ENCODE measurements around the gene F8.
"Not testable (repeated sequence)": the region's sequence is repeated elsewhere in the genome, so short reads cannot be mapped to it uniquely, and the experiment has no call there.

Gene F8

DNA sequence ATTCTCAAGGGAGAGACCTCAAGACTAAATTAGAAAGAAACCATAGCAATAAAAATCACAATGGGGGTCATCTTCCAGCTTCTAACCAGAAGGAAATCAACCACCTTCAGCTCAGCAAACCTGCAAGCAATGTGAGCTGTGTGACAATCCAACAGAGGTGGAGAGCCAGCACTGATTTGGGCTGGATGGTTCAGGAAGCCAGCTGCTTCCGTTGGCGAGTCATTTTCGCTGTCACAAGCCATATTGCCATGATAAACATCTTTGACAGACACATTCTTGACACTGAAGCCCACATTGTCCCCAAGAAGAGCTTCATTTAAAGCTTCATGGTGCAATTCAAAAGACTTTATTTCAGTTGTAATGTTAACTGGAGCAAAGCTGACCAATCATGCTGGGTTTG is 113.7 kb downstream of the F8 start:
- ATAC-seq (replicated peaks) = no peak
- Mint-ChIP-seq H3K27ac (no peak overlapping the region), H3K27me3 (no peaks in the 10 kb centered on the region), H3K4me3 (no peak overlapping the region), H3K36me3 (no peaks in the 10 kb centered on the region), H3K9me3 (no peaks in the 10 kb centered on the region), H3K4me1 (peaks cover 0 to 6% of the 10 kb centered on the region in 2 donors)
- DNase-seq = no peak

- Mint-ChIP-seq H3K27ac (no peak overlapping the region), H3K36me3 (no peaks in the 10 kb centered on the region), H3K4me1 (no peaks in the 10 kb centered on the region), H3K9me3 (no peaks in the 10 kb centered on the region), H3K27me3 (no peaks in the 10 kb centered on the region), H3K4me3 (no peak overlapping the region)
- DNase-seq (no peak), ATAC-seq (replicated peaks) (peak in 1 of 2 donors; percentile 48)
These were observed 120.1 kb downstream of the F8 start for GRCh38 chrX:154902408-154902807.

DNA sequence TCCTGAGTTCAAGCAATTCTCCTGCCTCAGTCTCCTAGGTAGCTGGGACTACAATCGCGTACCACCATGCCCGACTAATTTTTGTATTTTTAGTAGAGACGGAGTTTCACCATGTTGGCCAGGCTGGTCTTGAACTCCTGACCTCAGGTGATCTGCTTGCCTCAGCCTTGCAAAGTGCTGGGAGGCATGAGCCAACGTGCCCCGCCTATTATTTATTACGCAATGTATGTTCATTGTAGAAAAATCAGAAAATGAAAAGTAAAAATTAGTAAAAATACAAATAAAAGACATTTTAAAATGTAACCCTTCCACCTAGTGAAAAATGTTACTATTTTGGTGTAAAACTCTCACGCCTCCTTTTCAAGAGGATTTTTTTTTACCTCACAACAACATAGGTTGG is 122.2 kb downstream of the F8 start:
- DNase-seq (no peak), ATAC-seq (replicated peaks) (no peak)
- no peak overlapping the region for H3K4me3 Mint-ChIP-seq
- H3K36me3 Mint-ChIP-seq = no peaks in the 10 kb centered on the region
- H3K27me3 Mint-ChIP-seq = no peaks in the 10 kb centered on the region
- no peaks in the 10 kb centered on the region for H3K9me3 Mint-ChIP-seq
- H3K4me1 Mint-ChIP-seq = no peaks in the 10 kb centered on the region
- no peak overlapping the region for H3K27ac Mint-ChIP-seq

DNA sequence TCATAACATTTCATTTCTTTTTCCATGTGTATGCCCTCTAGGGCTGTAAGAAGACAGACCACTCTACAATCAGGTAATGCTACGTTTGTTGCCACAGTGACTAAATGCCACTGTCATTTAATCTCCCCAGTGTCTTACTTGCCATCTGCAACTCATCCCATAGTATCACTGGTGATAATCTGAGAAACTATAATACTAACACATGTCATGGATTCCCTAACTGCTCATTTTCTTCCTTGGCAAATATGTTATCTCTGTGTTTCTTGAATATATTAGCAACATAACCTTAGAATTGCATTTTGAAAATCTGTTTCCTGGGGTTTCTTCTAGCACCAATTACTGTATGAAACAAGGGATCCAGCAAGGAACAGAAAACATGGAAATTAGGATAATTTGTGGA is 130.2 kb downstream of the F8 start:
- H3K9me3 Mint-ChIP-seq = no peaks in the 10 kb centered on the region
- H3K4me1 Mint-ChIP-seq = no peaks in the 10 kb centered on the region
- DNase-seq (no peak), ATAC-seq (replicated peaks) (no peak)
- H3K4me3 Mint-ChIP-seq = no peak overlapping the region
- peaks cover 0 to 4% of the 10 kb centered on the region in 2 donors for H3K36me3 Mint-ChIP-seq
- H3K27me3 Mint-ChIP-seq = no peaks in the 10 kb centered on the region
- H3K27ac Mint-ChIP-seq = no peak overlapping the region

DNA sequence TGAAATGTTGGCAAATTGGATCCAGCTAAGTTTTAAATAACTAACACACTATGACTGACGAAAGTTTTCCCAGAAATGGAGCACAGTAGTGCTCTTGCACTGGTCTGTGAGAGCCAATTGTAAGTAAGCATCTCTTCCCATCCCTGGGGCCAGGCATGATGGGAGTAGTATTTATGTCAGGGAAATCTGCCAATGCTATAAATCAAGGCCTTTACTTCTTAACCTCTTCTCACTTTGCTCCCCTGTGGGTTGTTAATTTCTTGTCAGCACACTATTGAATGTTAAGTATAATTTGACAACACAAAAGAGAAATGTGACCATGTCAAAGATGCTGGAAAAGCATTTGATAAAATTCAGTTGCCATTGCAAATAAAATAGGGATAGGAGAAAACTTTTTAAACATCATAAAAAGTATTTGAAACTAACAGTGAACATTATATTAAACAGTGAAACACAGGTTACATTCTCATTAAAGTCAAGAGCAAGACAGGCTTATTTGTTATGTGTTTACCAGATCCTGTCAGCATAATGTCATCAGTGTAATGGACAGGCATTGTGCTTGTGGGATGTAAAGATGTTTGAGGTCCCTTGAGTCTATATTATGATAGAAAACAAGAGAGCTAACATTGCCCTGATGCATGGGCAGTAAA is 131.4 kb downstream of the F8 start:
- no peaks in the 10 kb centered on the region for H3K27me3 Mint-ChIP-seq
- H3K4me3 Mint-ChIP-seq = no peak overlapping the region
- H3K4me1 Mint-ChIP-seq = no peaks in the 10 kb centered on the region
- peaks cover 0 to 4% of the 10 kb centered on the region in 2 donors for H3K36me3 Mint-ChIP-seq
- no peak overlapping the region for H3K27ac Mint-ChIP-seq
- no peak for ATAC-seq (replicated peaks)
- H3K9me3 Mint-ChIP-seq = no peaks in the 10 kb centered on the region
- DNase-seq = no peak

DNA sequence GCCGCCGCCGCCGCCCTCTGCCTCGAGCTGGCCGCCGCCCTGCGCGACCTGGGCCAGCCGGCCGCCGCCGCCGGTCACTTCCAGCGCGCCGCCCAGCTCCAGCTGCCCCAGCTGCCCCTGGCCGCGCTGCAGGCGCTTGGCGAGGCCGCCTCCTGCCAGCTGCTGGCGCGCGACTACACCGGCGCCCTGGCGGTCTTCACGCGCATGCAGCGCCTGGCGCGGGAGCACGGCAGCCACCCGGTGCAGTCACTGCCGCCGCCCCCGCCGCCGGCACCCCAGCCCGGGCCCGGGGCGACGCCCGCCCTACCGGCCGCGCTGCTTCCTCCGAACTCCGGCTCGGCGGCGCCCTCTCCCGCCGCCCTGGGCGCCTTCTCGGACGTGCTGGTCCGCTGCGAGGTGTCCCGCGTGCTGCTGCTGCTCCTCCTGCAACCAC is 135.7 kb downstream of the F8 start:
- not testable (repeated sequence) for H3K9me3 Mint-ChIP-seq, H3K27me3 Mint-ChIP-seq, H3K4me1 Mint-ChIP-seq

GRCh38 chrX:154886069-154886788 is 136.3 kb downstream of the F8 start, which contains the start of gene F8A1:
TSS of gene F8A1 (plus strand) at chrX:154886355. CDS start at chrX:154886375, 20 bp downstream.
- not testable (repeated sequence) for H3K9me3 Mint-ChIP-seq, H3K36me3 Mint-ChIP-seq, DNase-seq, H3K27me3 Mint-ChIP-seq, H3K27ac Mint-ChIP-seq, H3K4me1 Mint-ChIP-seq, H3K4me3 Mint-ChIP-seq
- ATAC-seq (replicated peaks) = peak; percentile 79 to 87

More for the DNA sequence above, 135.7 kb downstream of the F8 start:
- H3K4me3 Mint-ChIP-seq, DNase-seq, H3K27ac Mint-ChIP-seq, H3K36me3 Mint-ChIP-seq: not testable (repeated sequence)
- ATAC-seq (replicated peaks) = peak; percentile 60 to 69

- not testable (repeated sequence) for DNase-seq, H3K4me3 Mint-ChIP-seq, H3K27ac Mint-ChIP-seq, H3K27me3 Mint-ChIP-seq, H3K36me3 Mint-ChIP-seq, H3K9me3 Mint-ChIP-seq, H3K4me1 Mint-ChIP-seq
- ATAC-seq (replicated peaks) = peak in 1 of 2 donors; percentile 26
These were observed 137.0 kb downstream of the F8 start for GRCh38 chrX:154885549-154885948.

DNA sequence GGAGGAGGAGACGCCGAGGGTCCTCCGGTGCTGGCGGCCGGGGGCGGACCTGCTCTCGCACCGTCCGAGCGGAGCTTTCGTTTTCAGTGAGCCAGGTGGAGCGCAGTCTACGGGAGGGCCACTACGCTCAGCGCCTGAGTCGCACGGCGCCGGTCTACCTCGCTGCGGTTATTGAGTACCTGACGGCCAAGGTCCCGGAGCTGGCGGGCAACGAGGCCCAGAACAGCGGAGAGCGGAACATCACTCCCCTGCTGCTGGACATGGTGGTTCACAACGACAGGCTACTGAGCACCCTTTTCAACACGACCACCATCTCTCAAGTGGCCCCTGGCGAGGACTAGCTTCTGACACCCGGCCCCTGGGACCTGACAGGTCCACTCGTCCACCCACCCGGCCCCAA is 137.5 kb downstream of the F8 start:
- H3K27ac Mint-ChIP-seq; ATAC-seq (replicated peaks); H3K36me3 Mint-ChIP-seq; H3K4me1 Mint-ChIP-seq; H3K4me3 Mint-ChIP-seq; H3K27me3 Mint-ChIP-seq; H3K9me3 Mint-ChIP-seq; DNase-seq: not testable (repeated sequence)

- not testable (repeated sequence) for H3K27me3 Mint-ChIP-seq, H3K4me1 Mint-ChIP-seq, H3K27ac Mint-ChIP-seq, H3K36me3 Mint-ChIP-seq, DNase-seq, H3K9me3 Mint-ChIP-seq, H3K4me3 Mint-ChIP-seq
- peak in 1 of 2 donors; percentile 11 for ATAC-seq (replicated peaks)
These were observed 138.5 kb downstream of the F8 start for GRCh38 chrX:154884069-154884468.

DNA sequence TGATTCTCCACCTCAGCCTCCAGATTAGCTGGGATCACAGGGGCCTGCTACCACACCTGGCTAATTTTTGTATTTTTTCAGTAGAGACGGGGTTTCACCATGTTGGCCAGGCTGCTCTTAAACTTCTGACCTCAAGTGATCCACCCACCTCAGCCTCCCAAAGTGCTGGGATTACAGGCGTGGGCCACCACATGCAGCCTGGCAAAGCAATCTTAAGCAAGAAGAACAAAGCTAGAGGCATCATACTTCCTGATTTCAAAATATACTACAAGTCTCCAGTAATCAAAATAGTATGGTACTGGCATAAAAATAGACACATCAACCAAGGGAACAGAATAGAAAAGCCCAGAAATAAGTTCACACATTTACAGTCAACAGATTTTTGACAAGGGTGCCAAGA is 149.2 kb downstream of the F8 start:
- H3K27me3 Mint-ChIP-seq = peaks cover 0 to 4% of the 10 kb centered on the region in 2 donors
- ATAC-seq (replicated peaks) = no peak
- H3K9me3 Mint-ChIP-seq = peaks cover 1 to 21% of the 10 kb centered on the region in 2 donors
- no peak for DNase-seq
- no peak overlapping the region for H3K27ac Mint-ChIP-seq
- no peak overlapping the region for H3K4me3 Mint-ChIP-seq
- H3K4me1 Mint-ChIP-seq = no peaks in the 10 kb centered on the region
- H3K36me3 Mint-ChIP-seq = peaks cover 0 to 6% of the 10 kb centered on the region in 2 donors

- H3K27ac Mint-ChIP-seq; ATAC-seq (replicated peaks); H3K4me3 Mint-ChIP-seq; DNase-seq; H3K36me3 Mint-ChIP-seq; H3K4me1 Mint-ChIP-seq: not testable (repeated sequence)
- peaks cover 10 to 35% of the 10 kb centered on the region in 2 donors for H3K9me3 Mint-ChIP-seq
- peaks cover 0 to 12% of the 10 kb centered on the region in 2 donors for H3K27me3 Mint-ChIP-seq
These were observed 154.0 kb downstream of the F8 start for GRCh38 chrX:154868522-154868921.

DNA sequence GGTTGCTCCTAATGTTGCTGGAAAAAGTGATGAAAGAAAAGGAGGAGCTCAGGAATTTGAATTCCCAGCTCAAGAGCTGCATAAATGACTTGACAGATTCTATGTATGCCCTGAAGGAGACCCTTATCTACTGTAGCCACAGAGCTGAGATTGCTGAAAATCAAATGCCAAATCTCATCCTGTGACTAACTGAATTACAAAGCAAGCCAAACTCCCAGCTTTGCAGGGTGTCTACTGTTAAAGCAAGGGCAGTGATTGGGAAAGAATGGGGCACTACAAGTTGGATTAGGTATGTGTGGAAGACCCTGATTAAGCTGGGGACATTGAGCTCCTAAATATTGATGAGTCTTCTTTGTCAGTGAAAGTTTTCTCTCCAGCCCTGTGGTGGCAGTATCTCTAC is 167.3 kb downstream of the F8 start:
- H3K4me3 Mint-ChIP-seq = no peak overlapping the region
- H3K36me3 Mint-ChIP-seq = peaks cover 1 to 5% of the 10 kb centered on the region in 2 donors
- no peak overlapping the region for H3K27ac Mint-ChIP-seq
- no peak for DNase-seq
- no peaks in the 10 kb centered on the region for H3K27me3 Mint-ChIP-seq
- ATAC-seq (replicated peaks) = no peak
- H3K4me1 Mint-ChIP-seq = no peaks in the 10 kb centered on the region
- H3K9me3 Mint-ChIP-seq = peaks cover 0 to 3% of the 10 kb centered on the region in 2 donors

DNA sequence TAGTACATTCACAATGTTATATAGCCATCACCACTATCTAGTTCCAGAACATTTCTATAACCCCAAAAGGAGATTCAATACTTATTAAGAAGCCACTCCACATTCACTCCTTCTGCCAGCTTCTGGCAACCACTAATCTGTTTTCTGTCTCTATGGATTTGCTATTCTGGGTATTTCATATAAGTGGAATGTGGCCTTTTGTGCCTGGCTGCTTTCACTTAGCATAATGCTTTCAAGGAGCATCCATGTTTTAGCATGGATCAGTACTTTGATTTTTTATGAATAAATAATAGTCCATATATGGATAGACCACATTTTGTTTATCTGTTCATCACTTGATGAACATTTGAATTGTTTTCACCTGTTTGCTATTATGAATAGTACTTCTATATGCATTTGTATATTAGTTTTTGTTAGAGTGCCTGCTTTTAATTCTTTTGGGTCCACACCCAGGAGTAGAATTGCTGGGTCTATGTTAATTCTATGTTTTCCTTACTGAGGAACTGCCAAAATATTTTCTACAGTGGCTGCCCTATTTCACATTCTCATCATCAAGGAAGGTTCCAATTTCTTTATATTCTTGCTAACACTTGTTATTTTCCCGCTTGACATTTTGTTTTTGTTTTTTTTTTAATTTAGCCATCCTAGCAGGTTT is 171.4 kb downstream of the F8 start:
- Mint-ChIP-seq H3K4me1 (no peaks in the 10 kb centered on the region), H3K36me3 (peaks cover 3 to 4% of the 10 kb centered on the region in 2 donors), H3K27me3 (no peaks in the 10 kb centered on the region), H3K27ac (no peak overlapping the region), H3K4me3 (no peak overlapping the region), H3K9me3 (peaks cover 1 to 3% of the 10 kb centered on the region in 2 donors)
- ATAC-seq (replicated peaks) (no peak), DNase-seq (no peak)

GRCh38 chrX:154840856-154841255 is 181.7 kb downstream of the F8 start:
- H3K27me3 Mint-ChIP-seq = no peaks in the 10 kb centered on the region
- no peaks in the 10 kb centered on the region for H3K36me3 Mint-ChIP-seq
- H3K9me3 Mint-ChIP-seq = no peaks in the 10 kb centered on the region
- no peak overlapping the region for H3K4me3 Mint-ChIP-seq
- H3K4me1 Mint-ChIP-seq = no peaks in the 10 kb centered on the region
- no peak overlapping the region for H3K27ac Mint-ChIP-seq
- ATAC-seq (replicated peaks) = peak; percentile 60 to 61
- no peak for DNase-seq
